ENCODE data around the gene EDNRA.

EDNRA gene

GRCh38 chr4:147543034-147543433 is 62.1 kb downstream of the EDNRA start:
- no peaks in the 10 kb centered on the region for H3K27me3 ChIP-seq (replicated peaks)
- in situ Hi-C loops (cut with HindIII; ENCODE audit: low pct_ligation_motif_present, low sequenced_read_pairs) = no loop called here
- no peak for DNase-seq
- no peak overlapping the region for H3K27ac ChIP-seq
- TF ChIP-seq CTCF (IDR thresholded peaks at IDR 0.05; ENCODE audit: low read depth, low read length, missing control alignments) = no peak
- no peak overlapping the region for H3K4me3 ChIP-seq (ENCODE audit: low read depth, low read length)
- H3K36me3 ChIP-seq (replicated peaks) = peaks cover 18% of the 10 kb centered on the region

- Histone ChIP-seq H3K27ac (peak overlapping the region; percentile 82), H3K4me3 (ENCODE audit: low read depth, low read length) (no peak overlapping the region), H3K27me3 (replicated peaks) (no peaks in the 10 kb centered on the region), H3K36me3 (replicated peaks) (peaks cover 15% of the 10 kb centered on the region)
- TF ChIP-seq CTCF (IDR thresholded peaks at IDR 0.05; ENCODE audit: low read depth, low read length, missing control alignments) = no peak
- in situ Hi-C loops (cut with HindIII; ENCODE audit: low pct_ligation_motif_present, low sequenced_read_pairs) = no loop called here
- DNase-seq = peak; percentile 95
These were observed 65.5 kb downstream of the EDNRA start for GRCh38 chr4:147546349-147546748.

- no peak overlapping the region for H3K4me3 ChIP-seq (ENCODE audit: low read depth, low read length)
- H3K36me3 ChIP-seq (replicated peaks) = peaks cover 5% of the 10 kb centered on the region
- in situ Hi-C loops (cut with HindIII; ENCODE audit: low pct_ligation_motif_present, low sequenced_read_pairs) = no loop called here
- DNase-seq = peak; percentile 63
- peak overlapping the region; percentile 82 for H3K27ac ChIP-seq
- no peaks in the 10 kb centered on the region for H3K27me3 ChIP-seq (replicated peaks)
- TF ChIP-seq CTCF (IDR thresholded peaks at IDR 0.05; ENCODE audit: low read depth, low read length, missing control alignments) = no peak
These were observed 66.6 kb downstream of the EDNRA start for GRCh38 chr4:147547314-147548056.

- in situ Hi-C loops (cut with HindIII; ENCODE audit: low pct_ligation_motif_present, low sequenced_read_pairs) = no loop called here
- H3K4me3 ChIP-seq (ENCODE audit: low read depth, low read length) = no peak overlapping the region
- no peaks in the 10 kb centered on the region for H3K27me3 ChIP-seq (replicated peaks)
- H3K27ac ChIP-seq = peak overlapping the region; percentile 82
- TF ChIP-seq CTCF (IDR thresholded peaks at IDR 0.05; ENCODE audit: low read depth, low read length, missing control alignments) = no peak
- H3K36me3 ChIP-seq (replicated peaks) = peaks cover 3% of the 10 kb centered on the region
- DNase-seq = no peak
These were observed 67.4 kb downstream of the EDNRA start for GRCh38 chr4:147548256-147548655.

GRCh38 chr4:147550626-147551246 is 69.8 kb downstream of the EDNRA start:
- no peak overlapping the region for H3K4me3 ChIP-seq (ENCODE audit: low read depth, low read length)
- peak overlapping the region; percentile 39 for H3K27ac ChIP-seq
- TF ChIP-seq CTCF (IDR thresholded peaks at IDR 0.05; ENCODE audit: low read depth, low read length, missing control alignments) = no peak
- in situ Hi-C loops (cut with HindIII; ENCODE audit: low pct_ligation_motif_present, low sequenced_read_pairs) = no loop called here
- H3K27me3 ChIP-seq (replicated peaks) = no peaks in the 10 kb centered on the region
- DNase-seq = peak; percentile 76
- H3K36me3 ChIP-seq (replicated peaks) = no peaks in the 10 kb centered on the region

All from brain microvascular endothelial cell (primary cell).